H9 (cell line): Measurements from ENCODE around the gene KCNE4. TPM values are rescaled to one million over a fixed set of nuclear protein-coding genes. Genes with fewer than 3 reads are reported as not detected.

Experiments
- DNase-seq: peaks from one replicate; pipeline ENCODE4 v3.0.0-alpha.2; 2017
- H2AFZ ChIP-seq: one replicate; pipeline ENCODE4 v1.6.1; 2013; ENCODE audit warnings: mild to moderate bottlenecking, low read length, control low read depth, moderate library complexity
- H2AK5ac ChIP-seq: 2 replicates; pipeline ENCODE4 v1.6.1; 2013; ENCODE audit warnings: low read length, control low read depth, mixed read lengths; ENCODE audit not compliant: insufficient read length
- H2BK120ac ChIP-seq: one replicate; pipeline ENCODE4 v1.6.1; 2013; ENCODE audit warnings: low read depth, mild to moderate bottlenecking, low read length, control low read depth, inconsistent platforms; ENCODE audit not compliant: poor library complexity, severe bottlenecking
- H2BK12ac ChIP-seq: 2 replicates; pipeline ENCODE4 v1.6.1; 2013; ENCODE audit warnings: low read length, control low read depth, mixed read lengths, low read depth; ENCODE audit not compliant: insufficient read length
- H2BK15ac ChIP-seq: 2 replicates; pipeline ENCODE4 v1.6.1; 2013; ENCODE audit warnings: low read depth, low read length, control low read depth
- H2BK20ac ChIP-seq: one replicate; pipeline ENCODE4 v1.6.1; 2013; ENCODE audit warnings: low read depth, mild to moderate bottlenecking, low read length, control low read depth, inconsistent platforms; ENCODE audit not compliant: poor library complexity, severe bottlenecking
- H2BK5ac ChIP-seq: 2 replicates; pipeline ENCODE4 v1.6.1; 2013; ENCODE audit warnings: low read length, control low read depth, mixed read lengths; ENCODE audit not compliant: insufficient read length
- H3K14ac ChIP-seq: 2 replicates; pipeline ENCODE4 v1.6.1; 2013; ENCODE audit warnings: low read length, control low read depth; ENCODE audit not compliant: insufficient read depth
- H3K18ac ChIP-seq: 2 replicates; pipeline ENCODE4 v1.6.1; 2013; ENCODE audit warnings: low read depth, mild to moderate bottlenecking, mixed read lengths, low read length, control low read depth; ENCODE audit not compliant: insufficient read length
- H3K23ac ChIP-seq: 2 replicates; pipeline ENCODE4 v1.6.1; 2013; ENCODE audit warnings: low read length, control low read depth, mixed read lengths, low read depth; ENCODE audit not compliant: insufficient read length
- H3K23me2 ChIP-seq: 2 replicates; pipeline ENCODE4 v1.6.1; 2013; ENCODE audit warnings: low read depth, mild to moderate bottlenecking, mixed read lengths, low read length, control low read depth; ENCODE audit not compliant: insufficient read length, poor library complexity, severe bottlenecking
- H3K27ac ChIP-seq: 2 replicates; pipeline ENCODE4 v1.5.1; 2013; ENCODE audit warnings: low read length, control low read depth, mixed read lengths, low read depth; ENCODE audit not compliant: insufficient read length
- H3K27me3 ChIP-seq: 2 replicates; pipeline ENCODE4 v1.6.1; 2013; ENCODE audit warnings: low read length, control low read depth, inconsistent platforms; ENCODE audit not compliant: insufficient read depth
- H3K4ac ChIP-seq: 2 replicates; pipeline ENCODE4 v1.6.1; 2013; ENCODE audit warnings: low read depth, mild to moderate bottlenecking, control low read depth, inconsistent platforms, low read length, moderate library complexity
- H3K4me1 ChIP-seq: 2 replicates; pipeline ENCODE4 v1.6.1; 2013; ENCODE audit warnings: low read length, control low read depth, inconsistent platforms; ENCODE audit not compliant: insufficient read depth
- H3K4me2 ChIP-seq: 2 replicates; pipeline ENCODE4 v1.6.1; 2013; ENCODE audit warnings: low read length, control low read depth, mixed read lengths; ENCODE audit not compliant: insufficient read length, insufficient read depth
- H3K56ac ChIP-seq: 2 replicates; pipeline ENCODE4 v1.6.1; 2013; ENCODE audit warnings: low read depth, mild to moderate bottlenecking, mixed read lengths, low read length, control low read depth; ENCODE audit not compliant: insufficient read length
- H3K79me1 ChIP-seq: 2 replicates; pipeline ENCODE4 v1.6.1; 2013; ENCODE audit warnings: low read depth, mild to moderate bottlenecking, moderate library complexity, low read length, control low read depth, inconsistent platforms; ENCODE audit not compliant: insufficient read depth, poor library complexity, severe bottlenecking
- H3K79me2 ChIP-seq: 2 replicates; pipeline ENCODE4 v1.6.1; 2013; ENCODE audit warnings: low read length, control low read depth, inconsistent platforms; ENCODE audit not compliant: insufficient read depth
- H3K9ac ChIP-seq: 2 replicates; pipeline ENCODE4 v1.6.1; 2013; ENCODE audit warnings: low read length, control low read depth, mixed read lengths; ENCODE audit not compliant: insufficient read length; ENCODE audit errors: extremely low read depth
- H3K9me3 ChIP-seq: one replicate; pipeline ENCODE4 v1.6.1; 2013; ENCODE audit warnings: low read depth, low read length, inconsistent platforms; ENCODE audit not compliant: control insufficient read depth
- H3T11ph ChIP-seq: one replicate; pipeline ENCODE4 v1.6.1; 2013; ENCODE audit warnings: mild to moderate bottlenecking, low read length, control low read depth, inconsistent platforms
- H4K20me1 ChIP-seq: one replicate; pipeline ENCODE4 v1.6.1; 2013; ENCODE audit not compliant: control insufficient read depth, insufficient read length, insufficient read depth
- H4K5ac ChIP-seq: 2 replicates; pipeline ENCODE4 v1.6.1; 2013; ENCODE audit warnings: low read depth, mild to moderate bottlenecking, mixed read lengths, low read length, control low read depth; ENCODE audit not compliant: insufficient read length
- H4K8ac ChIP-seq: replicated peaks from 2 replicates; pipeline ENCODE4 v1.6.1; 2013; ENCODE audit warnings: low read length, control low read depth, mixed read lengths, low read depth; ENCODE audit not compliant: insufficient read length
- H4K91ac ChIP-seq: 2 replicates; pipeline ENCODE4 v1.6.1; 2013; ENCODE audit warnings: low read depth, mild to moderate bottlenecking, moderate library complexity, mixed read lengths, low read length, control low read depth; ENCODE audit not compliant: insufficient read length
- H3K27ac Mint-ChIP-seq, 3 experiments: 2 replicates in 2 of 3; 3 replicates in 1 of 3; pipeline ENCODE4 v1.8.0; 2020 to 2021; ENCODE audit warnings: mixed read lengths in 3 of 3, mild to moderate bottlenecking in 1 of 3, moderate library complexity in 1 of 3
- H3K27me3 Mint-ChIP-seq: 2 replicates; pipeline ENCODE4 v1.8.0; 2021; ENCODE audit warnings: low read depth, mild to moderate bottlenecking, moderate library complexity, mixed read lengths
- H3K36me3 Mint-ChIP-seq, 3 experiments: 2 replicates in 2 of 3; 3 replicates in 1 of 3; pipeline ENCODE4 v1.8.0; 2020 to 2021; ENCODE audit warnings: low read depth in 3 of 3, mixed read lengths in 3 of 3; ENCODE audit not compliant: insufficient read depth in 1 of 3
- H3K4me1 Mint-ChIP-seq, 2 experiments: 2 replicates each; pipeline ENCODE4 v1.8.0; 2020; ENCODE audit warnings: mixed read lengths in 2 of 2
- H3K4me3 Mint-ChIP-seq, 2 experiments: 2 replicates in 1 of 2; 3 replicates in 1 of 2; pipeline ENCODE4 v1.8.0; 2020 to 2021; ENCODE audit warnings: mild to moderate bottlenecking in 2 of 2, mixed read lengths in 2 of 2, moderate library complexity in 1 of 2
- H3K9me3 Mint-ChIP-seq, 2 experiments: 2 replicates in 1 of 2; 3 replicates in 1 of 2; pipeline ENCODE4 v1.8.0; 2020; ENCODE audit warnings: mild to moderate bottlenecking in 2 of 2, mixed read lengths in 2 of 2, moderate library complexity in 1 of 2
- CTCF ChIP-seq: fragments of 200-600 bp; sonication (generic); conservative IDR thresholded peaks from 3 replicates; pipeline ENCODE4 v1.8.0; 2021; ENCODE audit warnings: antibody characterized with exemption, mild to moderate bottlenecking
- WGBS: extraction: QIAGEN DNeasy Blood & Tissue Kit; methylation state at CpG from one replicate; pipeline ENCODE4 v1.1.7; 2013; ENCODE audit warnings: missing lambda C conversion rate, low lambda C conversion rate, mixed read lengths; ENCODE audit not compliant: insufficient read length; ENCODE audit errors: extremely low coverage; 5-methylcytosine and 5-hydroxymethylcytosine counted together
- total RNA-seq: library from RNA; stranded (reverse); gene quantifications from 2 replicates; pipeline ENCODE4 v1.2.1, GENCODE V29; 2021

The KCNE4 gene
- total RNA-seq, 1 experiment from 2014 or later, result 0.24 TPM

DNA sequence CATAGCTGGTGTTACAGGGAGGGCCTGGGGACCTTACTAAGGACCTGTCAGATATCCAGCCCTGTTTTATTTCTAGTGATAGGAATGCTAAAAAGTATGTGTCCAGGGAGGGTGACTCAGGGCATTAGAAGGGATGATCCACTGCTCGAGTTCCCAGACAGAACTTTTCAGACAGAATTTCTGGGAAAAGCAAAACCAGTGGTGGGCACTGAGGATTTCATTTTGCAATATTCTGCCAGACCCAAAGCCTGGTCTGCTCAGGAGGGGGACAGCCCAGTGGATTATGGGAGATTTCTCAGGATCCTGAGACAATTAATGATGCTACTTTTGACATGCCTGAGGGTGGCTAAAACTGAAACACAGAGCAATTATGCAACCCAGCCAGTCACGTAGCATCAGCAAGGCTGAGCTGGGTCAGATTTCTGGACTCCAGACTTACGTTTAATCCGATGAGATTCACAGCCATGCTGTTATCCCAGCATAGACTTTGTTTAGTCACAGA, 4.7 kb upstream of the KCNE4 start:
- H2BK5ac ChIP-seq, result no peak overlapping the region
- no peak overlapping the region for H3K4me2 ChIP-seq
- H3K4me1 Mint-ChIP-seq, result peaks cover 24 to 32% of the 10 kb centered on the region in 2 experiments
- H2AK5ac ChIP-seq, result no peak overlapping the region
- H2BK15ac ChIP-seq, result no peak overlapping the region
- H2BK12ac ChIP-seq, result no peak overlapping the region
- H4K5ac ChIP-seq, result no peak overlapping the region
- no peak overlapping the region for H4K91ac ChIP-seq
- H3K27ac Mint-ChIP-seq, result no peak overlapping the region
- no peak for DNase-seq
- H3K27me3 ChIP-seq, result no peaks in the 10 kb centered on the region; the same call in 1 of the 2 replicates
- no peaks in the 10 kb centered on the region; the same call in 1 of the 2 replicates for H3K4me1 ChIP-seq
- H3K56ac ChIP-seq, result no peak overlapping the region
- 0 out of 7 replicates have a peak, but pooled peaks cover 0 to 4% (median 0%) of the 10 kb centered on the region in 3 experiments for H3K36me3 Mint-ChIP-seq
- no peaks in the 10 kb centered on the region for H3K9me3 Mint-ChIP-seq
- no CpG with 5 or more reads among the region's 4 CpGs for WGBS
- no peaks in the 10 kb centered on the region for H4K20me1 ChIP-seq
- H3K14ac ChIP-seq, result no peak overlapping the region
- H3T11ph ChIP-seq, result no peak overlapping the region
- no peak overlapping the region for H3K27ac ChIP-seq
- no peaks in the 10 kb centered on the region for H3K23me2 ChIP-seq
- no peaks in the 10 kb centered on the region for H3K79me2 ChIP-seq
- H3K27me3 Mint-ChIP-seq, result peaks cover 3% of the 10 kb centered on the region; the same call in 1 of the 2 replicates
- no peak for TF ChIP-seq CTCF
- H3K4me3 Mint-ChIP-seq, result no peak overlapping the region
- H2BK120ac ChIP-seq, result no peak overlapping the region
- no peak overlapping the region for H4K8ac ChIP-seq
- H2BK20ac ChIP-seq, result no peak overlapping the region
- H3K4ac ChIP-seq, result no peak overlapping the region
- H3K9me3 ChIP-seq, result no peaks in the 10 kb centered on the region
- H3K23ac ChIP-seq, result no peak overlapping the region
- H3K79me1 ChIP-seq, result no peaks in the 10 kb centered on the region
- H2AFZ ChIP-seq, result no peak overlapping the region
- no peak overlapping the region for H3K9ac ChIP-seq
- H3K18ac ChIP-seq, result no peak overlapping the region
